KMS-11 (cell line): ENCODE results near the gene ZDHHC9.

ENCODE experiments used
- H2AFZ ChIP-seq: fragments of 200-600 bp; sonication (generic); 2 replicates; pipeline ENCODE4 v1.6.1; 2016; ENCODE audit warnings: antibody characterized with exemption, mixed run types, low read depth
- H3K27ac ChIP-seq: fragments of 200-600 bp; sonication (generic); 2 replicates; pipeline ENCODE4 v1.6.1; 2016; ENCODE audit warnings: mild to moderate bottlenecking, mixed run types
- H3K27me3 ChIP-seq: fragments of 200-600 bp; sonication (generic); 2 replicates; pipeline ENCODE4 v1.6.1; 2017; ENCODE audit warnings: mild to moderate bottlenecking, low read depth, mixed run types, moderate library complexity; ENCODE audit not compliant: insufficient read depth
- H3K36me3 ChIP-seq: fragments of 200-600 bp; sonication (generic); 2 replicates; pipeline ENCODE4 v1.6.1; 2017; ENCODE audit warnings: mild to moderate bottlenecking, mixed run types; ENCODE audit not compliant: insufficient read depth
- H3K4me1 ChIP-seq: fragments of 200-600 bp; sonication (generic); 2 replicates; pipeline ENCODE4 v1.6.1; 2016; ENCODE audit warnings: mild to moderate bottlenecking, low read depth, mixed run types; ENCODE audit not compliant: poor library complexity, severe bottlenecking
- H3K4me2 ChIP-seq: fragments of 200-600 bp; sonication (generic); 2 replicates; pipeline ENCODE4 v1.7.0; 2016; ENCODE audit warnings: mild to moderate bottlenecking, mixed run types
- H3K4me3 ChIP-seq: fragments of 200-600 bp; sonication (generic); IDR thresholded peaks from 2 replicates; pipeline ENCODE4 v1.6.1; 2017; ENCODE audit warnings: low read depth, low read length, mixed read lengths; ENCODE audit not compliant: insufficient read depth
- H3K79me2 ChIP-seq: fragments of 200-600 bp; sonication (generic); 2 replicates; pipeline ENCODE4 v1.6.1; 2016; ENCODE audit warnings: low read depth, mixed run types; ENCODE audit not compliant: insufficient read depth
- H3K9ac ChIP-seq: fragments of 200-600 bp; sonication (generic); 2 replicates; pipeline ENCODE4 v1.6.1; 2016; ENCODE audit warnings: mild to moderate bottlenecking, mixed run types
- H4K20me1 ChIP-seq: fragments of 200-600 bp; sonication (generic); 2 replicates; pipeline ENCODE4 v1.6.1; 2016; ENCODE audit warnings: mild to moderate bottlenecking, mixed run types; ENCODE audit not compliant: insufficient read depth
- TF ChIP-seq, protein P1 (sequence below): fragments of 200-600 bp; sonication (generic); conservative IDR thresholded peaks from 2 replicates; pipeline ENCODE4 v1.6.1; 2017; ENCODE audit warnings: low read depth, mild to moderate bottlenecking, antibody characterized with exemption, low read length, moderate library complexity, mixed read lengths

Gene ZDHHC9

DNA sequence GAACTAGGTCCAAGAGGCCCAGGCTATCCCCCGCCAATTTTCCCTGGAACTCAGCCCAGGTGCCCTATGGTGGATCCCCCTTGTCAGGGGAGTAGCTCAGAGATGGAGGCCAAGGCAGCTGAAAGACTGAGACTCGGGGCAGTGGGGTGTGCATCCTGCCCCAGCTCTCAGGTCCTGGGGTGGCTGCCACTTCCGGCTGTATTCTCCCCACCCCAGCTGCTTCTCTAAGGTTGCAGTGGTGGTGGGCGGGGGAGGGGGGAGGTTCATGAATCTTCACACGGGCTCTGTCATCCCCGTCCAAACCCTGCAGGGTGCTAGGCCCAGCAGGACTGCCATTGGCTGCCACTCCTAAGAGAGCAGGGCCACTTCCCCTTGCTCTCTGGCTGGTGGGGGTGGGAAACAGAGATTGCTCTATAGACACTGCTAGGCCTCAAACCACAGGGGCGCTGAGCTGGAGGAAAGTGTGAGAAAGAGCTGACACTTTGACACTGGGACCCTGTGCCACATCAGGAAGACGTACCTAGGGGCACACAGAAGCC, 62.5 kb downstream of the ZDHHC9 start:
- H3K4me1 ChIP-seq, result peaks cover 7% of the 10 kb centered on the region
- H3K27ac ChIP-seq, result no peak overlapping the region
- H3K79me2 ChIP-seq, result no peaks in the 10 kb centered on the region
- no peaks in the 10 kb centered on the region for H3K27me3 ChIP-seq
- H4K20me1 ChIP-seq, result no peaks in the 10 kb centered on the region
- H2AFZ ChIP-seq, result no peak overlapping the region
- TF ChIP-seq, protein P1, sequence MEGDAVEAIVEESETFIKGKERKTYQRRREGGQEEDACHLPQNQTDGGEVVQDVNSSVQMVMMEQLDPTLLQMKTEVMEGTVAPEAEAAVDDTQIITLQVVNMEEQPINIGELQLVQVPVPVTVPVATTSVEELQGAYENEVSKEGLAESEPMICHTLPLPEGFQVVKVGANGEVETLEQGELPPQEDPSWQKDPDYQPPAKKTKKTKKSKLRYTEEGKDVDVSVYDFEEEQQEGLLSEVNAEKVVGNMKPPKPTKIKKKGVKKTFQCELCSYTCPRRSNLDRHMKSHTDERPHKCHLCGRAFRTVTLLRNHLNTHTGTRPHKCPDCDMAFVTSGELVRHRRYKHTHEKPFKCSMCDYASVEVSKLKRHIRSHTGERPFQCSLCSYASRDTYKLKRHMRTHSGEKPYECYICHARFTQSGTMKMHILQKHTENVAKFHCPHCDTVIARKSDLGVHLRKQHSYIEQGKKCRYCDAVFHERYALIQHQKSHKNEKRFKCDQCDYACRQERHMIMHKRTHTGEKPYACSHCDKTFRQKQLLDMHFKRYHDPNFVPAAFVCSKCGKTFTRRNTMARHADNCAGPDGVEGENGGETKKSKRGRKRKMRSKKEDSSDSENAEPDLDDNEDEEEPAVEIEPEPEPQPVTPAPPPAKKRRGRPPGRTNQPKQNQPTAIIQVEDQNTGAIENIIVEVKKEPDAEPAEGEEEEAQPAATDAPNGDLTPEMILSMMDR, result no peak
- H3K4me2 ChIP-seq, result no peak overlapping the region
- no peak overlapping the region for H3K9ac ChIP-seq
- no peaks in the 10 kb centered on the region for H3K36me3 ChIP-seq
- H3K4me3 ChIP-seq, result no peak overlapping the region

DNA sequence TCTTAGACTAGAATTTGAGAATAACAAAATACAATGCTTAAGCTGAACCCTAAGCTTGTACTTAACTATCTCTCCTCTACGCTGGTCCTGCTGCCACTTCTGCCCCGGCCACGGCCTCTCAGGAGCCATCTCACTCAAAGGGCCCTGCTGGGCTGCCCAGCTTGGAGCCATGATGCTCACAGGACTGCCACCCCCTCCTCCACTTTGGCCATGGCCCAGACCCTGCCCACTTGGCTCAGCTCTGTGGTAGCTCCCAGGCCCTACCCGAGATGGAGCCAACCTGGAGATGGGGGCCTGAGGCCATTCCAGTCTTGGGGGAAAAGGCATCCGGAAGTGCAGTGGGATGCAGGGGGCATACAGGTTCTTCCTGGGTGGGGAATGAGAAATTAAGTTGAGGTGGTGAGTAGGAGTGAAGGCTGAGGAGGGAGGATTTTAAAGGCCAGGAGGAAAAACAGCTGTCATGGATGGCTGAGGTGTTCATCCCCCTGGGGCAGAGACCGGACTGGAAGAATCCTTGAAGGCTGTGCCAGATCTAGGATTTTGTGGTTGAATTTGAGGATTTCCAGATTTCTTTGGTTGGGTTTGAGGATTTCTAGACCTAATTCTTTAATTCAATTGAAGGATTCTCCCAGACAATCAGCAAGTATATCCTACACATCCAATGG, 63.1 kb downstream of the ZDHHC9 start:
- H2AFZ ChIP-seq, result no peak overlapping the region
- no peaks in the 10 kb centered on the region for H3K79me2 ChIP-seq
- TF ChIP-seq, protein P1, result no peak
- H3K4me3 ChIP-seq, result no peak overlapping the region
- H3K9ac ChIP-seq, result no peak overlapping the region
- H3K27me3 ChIP-seq, result no peaks in the 10 kb centered on the region
- H3K4me2 ChIP-seq, result no peak overlapping the region
- no peaks in the 10 kb centered on the region for H3K36me3 ChIP-seq
- H3K27ac ChIP-seq, result no peak overlapping the region
- H4K20me1 ChIP-seq, result no peaks in the 10 kb centered on the region
- peaks cover 7% of the 10 kb centered on the region for H3K4me1 ChIP-seq

DNA sequence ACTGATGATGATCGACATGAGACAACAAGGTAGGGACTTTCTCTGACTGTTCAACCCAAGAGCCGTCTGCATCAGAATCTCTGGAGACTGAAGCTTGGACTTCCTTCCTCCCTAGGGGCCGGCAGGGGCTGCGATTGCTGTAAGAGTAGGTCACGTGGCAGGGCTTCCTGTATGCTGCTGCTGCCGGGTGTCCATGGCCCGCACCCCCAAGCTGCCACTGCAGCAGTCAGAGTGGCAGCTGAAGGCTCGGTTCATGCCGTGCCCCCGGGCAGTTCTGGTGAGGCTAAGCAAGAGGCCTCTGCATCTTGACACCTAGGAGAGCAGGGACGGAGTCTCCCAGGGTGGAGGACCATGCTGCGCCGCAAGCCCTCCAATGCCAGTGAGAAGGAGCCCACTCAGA, 63.9 kb downstream of the ZDHHC9 start, which contains the start of gene SASH3:
TSS of gene SASH3 (plus strand) at position 203 of the 400 bp plus-strand sequence. CDS start at position 352, 149 bp downstream.
- Histone ChIP-seq H3K4me3 (no peak within 1 kb of the TSS), H3K4me2 (no peak within 1 kb of the TSS), H3K79me2 (no peaks in the 10 kb centered on the region), H4K20me1 (no peaks in the 10 kb centered on the region), H3K27me3 (no peaks in the 10 kb centered on the region), H2AFZ (no peak within 1 kb of the TSS), H3K27ac (no peak within 1 kb of the TSS), H3K4me1 (peaks cover 7% of the 10 kb centered on the region), H3K36me3 (no peaks in the 10 kb centered on the region), H3K9ac (no peak within 1 kb of the TSS)
- TF ChIP-seq, protein P1, result no peak

DNA sequence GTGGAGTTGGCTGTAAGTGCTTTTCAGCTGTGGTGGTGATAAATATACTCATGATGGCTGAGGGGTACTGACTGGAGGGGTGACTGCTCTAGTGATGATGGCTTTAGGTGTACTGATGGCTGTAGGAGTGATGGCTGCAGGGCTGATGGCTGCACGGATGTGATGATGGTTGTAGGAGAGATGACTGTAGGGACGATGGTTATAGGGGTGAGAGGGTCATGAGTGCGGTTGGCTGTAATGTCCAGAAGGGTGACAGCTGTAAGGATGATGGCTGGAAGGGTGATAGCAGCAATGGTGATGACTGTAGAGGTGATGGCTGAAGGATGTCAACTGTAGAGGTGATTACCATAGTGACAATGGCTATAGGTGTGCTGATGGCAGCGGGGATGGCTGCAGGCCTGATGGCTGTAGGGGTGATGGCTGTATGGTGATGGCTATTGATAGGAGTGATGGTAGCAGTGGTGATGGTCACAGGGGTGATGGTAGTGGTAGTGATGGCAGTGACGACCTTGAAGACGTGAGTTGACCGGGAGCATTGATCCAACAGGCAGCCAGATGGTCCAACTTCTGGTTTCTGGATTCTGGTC, 64.5 kb downstream of the ZDHHC9 start:
- TF ChIP-seq, protein P1, result no peak
- Histone ChIP-seq H3K79me2 (no peaks in the 10 kb centered on the region), H3K4me3 (no peak overlapping the region), H2AFZ (no peak overlapping the region), H3K27me3 (no peaks in the 10 kb centered on the region), H3K27ac (no peak overlapping the region), H3K4me1 (peaks cover 10% of the 10 kb centered on the region), H3K4me2 (no peak overlapping the region), H3K9ac (no peak overlapping the region), H3K36me3 (no peaks in the 10 kb centered on the region), H4K20me1 (no peaks in the 10 kb centered on the region)
